ENCODE results near the gene NREP. TPM values are rescaled to one million over a fixed set of nuclear protein-coding genes. Genes with fewer than 3 reads are reported as not detected.
A peak's percentile ranks its signal among the peaks of the same experiment; 100 is the strongest.

Gene NREP
- total and polyA plus RNA-seq, 2 experiments from 2014 or later = 177 to 263 TPM

- TF ChIP-seq EZH2phosphoT487 (IDR thresholded peaks at IDR 0.05; ENCODE audit: low read depth, severe bottlenecking, unreplicated experiment) = no peak
- TF ChIP-seq CTCF (IDR thresholded peaks at IDR 0.05; ENCODE audit: poor library complexity) = no peak
- TF ChIP-seq EZH2 (IDR thresholded peaks at IDR 0.05; ENCODE audit: borderline replicate concordance) = no peak
- Histone ChIP-seq H3K9me2 (replicated peaks; ENCODE audit: insufficient read depth) (no peaks in the 10 kb centered on the region), H2AFZ (no peak overlapping the region), H4K20me1 (ENCODE audit: insufficient read depth, poor library complexity, severe bottlenecking) (no peaks in the 10 kb centered on the region), H3K27ac (no peak overlapping the region), H3K79me2 (peaks cover 52% of the 10 kb centered on the region), H3K4me1 (ENCODE audit: insufficient read depth) (peaks cover 56% of the 10 kb centered on the region), H3K4me2 (no peak overlapping the region), H3K4me3 (no peak overlapping the region), H3K27me3 (no peaks in the 10 kb centered on the region), H3K9me3 (ENCODE audit: low read depth) (no peaks in the 10 kb centered on the region), H3K36me3 (replicated peaks; ENCODE audit: insufficient read depth, low read depth) (no peaks in the 10 kb centered on the region)
- DNase-seq (ENCODE audit: low spot score) = no peak
- 82% methylated on average over 3 of the region's 3 CpGs for WGBS (ENCODE audit: low lambda C conversion rate, missing lambda C conversion rate)
Measured at GRCh38 chr5:111739416-111739815, 17.6 kb downstream of the NREP start.

GRCh38 chr5:111738118-111738517 lies 18.9 kb downstream of the NREP start:
- peak overlapping the region; percentile 31 for H3K27ac ChIP-seq
- H3K79me2 ChIP-seq = peaks cover 52% of the 10 kb centered on the region
- TF ChIP-seq EZH2 (IDR thresholded peaks at IDR 0.05; ENCODE audit: borderline replicate concordance) = no peak
- no peak for TF ChIP-seq EZH2phosphoT487 (IDR thresholded peaks at IDR 0.05; ENCODE audit: low read depth, severe bottlenecking, unreplicated experiment)
- TF ChIP-seq CTCF (IDR thresholded peaks at IDR 0.05; ENCODE audit: poor library complexity) = no peak
- DNase-seq (ENCODE audit: low spot score) = no peak
- H3K4me3 ChIP-seq = no peak overlapping the region
- H3K27me3 ChIP-seq = no peaks in the 10 kb centered on the region
- H3K9me2 ChIP-seq (replicated peaks; ENCODE audit: insufficient read depth) = no peaks in the 10 kb centered on the region
- H3K4me1 ChIP-seq (ENCODE audit: insufficient read depth) = peaks cover 47% of the 10 kb centered on the region
- H3K36me3 ChIP-seq (replicated peaks; ENCODE audit: insufficient read depth, low read depth) = no peaks in the 10 kb centered on the region
- no peaks in the 10 kb centered on the region for H3K9me3 ChIP-seq (ENCODE audit: low read depth)
- no peak overlapping the region for H2AFZ ChIP-seq
- H4K20me1 ChIP-seq (ENCODE audit: insufficient read depth, poor library complexity, severe bottlenecking) = no peaks in the 10 kb centered on the region
- WGBS (ENCODE audit: low lambda C conversion rate, missing lambda C conversion rate) = 74% methylated on average over 5 of the region's 5 CpGs
- peak overlapping the region; percentile 6 for H3K4me2 ChIP-seq

GRCh38 chr5:111737716-111738115 lies 19.3 kb downstream of the NREP start:
- no peaks in the 10 kb centered on the region for H3K9me2 ChIP-seq (replicated peaks; ENCODE audit: insufficient read depth)
- H3K4me2 ChIP-seq = peak overlapping the region; percentile 6
- no peaks in the 10 kb centered on the region for H3K36me3 ChIP-seq (replicated peaks; ENCODE audit: insufficient read depth, low read depth)
- TF ChIP-seq EZH2phosphoT487 (IDR thresholded peaks at IDR 0.05; ENCODE audit: low read depth, severe bottlenecking, unreplicated experiment) = no peak
- TF ChIP-seq EZH2 (IDR thresholded peaks at IDR 0.05; ENCODE audit: borderline replicate concordance) = no peak
- TF ChIP-seq CTCF (IDR thresholded peaks at IDR 0.05; ENCODE audit: poor library complexity) = no peak
- no peak for DNase-seq (ENCODE audit: low spot score)
- peak overlapping the region; percentile 31 for H3K27ac ChIP-seq
- 35% methylated on average over 1 of the region's 1 CpG for WGBS (ENCODE audit: low lambda C conversion rate, missing lambda C conversion rate)
- H3K4me3 ChIP-seq = no peak overlapping the region
- no peak overlapping the region for H2AFZ ChIP-seq
- H4K20me1 ChIP-seq (ENCODE audit: insufficient read depth, poor library complexity, severe bottlenecking) = no peaks in the 10 kb centered on the region
- no peaks in the 10 kb centered on the region for H3K9me3 ChIP-seq (ENCODE audit: low read depth)
- peaks cover 43% of the 10 kb centered on the region for H3K4me1 ChIP-seq (ENCODE audit: insufficient read depth)
- no peaks in the 10 kb centered on the region for H3K27me3 ChIP-seq
- H3K79me2 ChIP-seq = peaks cover 56% of the 10 kb centered on the region
